HPDE6-E6E7 (cell line): Measurements from ENCODE around the gene PDE5A.

Source experiments
- DNase-seq: peaks from one replicate; pipeline ENCODE4 v3.0.0; 2011; ENCODE audit warnings: missing footprints; ENCODE audit errors: extremely low spot score

Gene PDE5A

GRCh38 chr4:119523399-119523798, 105.2 kb downstream of the PDE5A start:
- DNase-seq, result no peak

- no peak for DNase-seq
Measured at GRCh38 chr4:119521268-119521667, 107.3 kb downstream of the PDE5A start.

- no peak for DNase-seq
Measured at GRCh38 chr4:119518915-119519410, 109.6 kb downstream of the PDE5A start.

- no peak for DNase-seq
Measured at GRCh38 chr4:119518230-119518892, 110.2 kb downstream of the PDE5A start.

- DNase-seq, result no peak
Measured at GRCh38 chr4:119517361-119518229, 111.0 kb downstream of the PDE5A start.

GRCh38 chr4:119512398-119512797, 116.2 kb downstream of the PDE5A start:
- no peak for DNase-seq

GRCh38 chr4:119510395-119511149, 118.0 kb downstream of the PDE5A start:
- DNase-seq, result no peak

- no peak for DNase-seq
Measured at GRCh38 chr4:119508281-119508680, 120.3 kb downstream of the PDE5A start.

GRCh38 chr4:119506806-119507205, 121.8 kb downstream of the PDE5A start:
- no peak for DNase-seq

- DNase-seq, result no peak
Measured at GRCh38 chr4:119504616-119505015, 124.0 kb downstream of the PDE5A start.

GRCh38 chr4:119501740-119502139, 126.9 kb downstream of the PDE5A start:
- DNase-seq, result no peak

GRCh38 chr4:119498527-119498926, 130.1 kb downstream of the PDE5A start:
- no peak for DNase-seq

GRCh38 chr4:119493886-119494285, 134.7 kb downstream of the PDE5A start:
- no peak for DNase-seq

- DNase-seq, result no peak
Measured at GRCh38 chr4:119493419-119493818, 135.2 kb downstream of the PDE5A start.

GRCh38 chr4:119490335-119490734, 138.3 kb downstream of the PDE5A start:
- DNase-seq, result no peak

GRCh38 chr4:119489305-119489704, 139.3 kb downstream of the PDE5A start:
- no peak for DNase-seq

GRCh38 chr4:119480331-119480730, 148.3 kb downstream of the PDE5A start:
- no peak for DNase-seq

- DNase-seq, result no peak
Measured at GRCh38 chr4:119479835-119480234, 148.8 kb downstream of the PDE5A start.

GRCh38 chr4:119479180-119479808, 149.3 kb downstream of the PDE5A start:
- no peak for DNase-seq

GRCh38 chr4:119478446-119479179, 150.0 kb downstream of the PDE5A start:
- DNase-seq, result no peak
